GM21619 (cell line): ENCODE data around the gene TBX5.

ENCODE experiments used
- ATAC-seq: cut with Tn5 transposase; IDR thresholded peaks from one replicate; pipeline ENCODE4 v1.9.1; 2021; ENCODE audit not compliant: unreplicated experiment

The TBX5 gene

GRCh38 chr12:114406316-114406983, 506 bp upstream of the TBX5 start:
- ATAC-seq = no peak

- ATAC-seq = no peak
Measured at GRCh38 chr12:114404926-114405518, 922 bp downstream of the TBX5 start.

GRCh38 chr12:114404083-114404925, 1.6 kb downstream of the TBX5 start:
- ATAC-seq = no peak

GRCh38 chr12:114403690-114404066, 2.3 kb downstream of the TBX5 start:
- ATAC-seq = no peak

GRCh38 chr12:114403011-114403689, 2.8 kb downstream of the TBX5 start:
- ATAC-seq = no peak

- ATAC-seq = no peak
Measured at GRCh38 chr12:114402084-114402717, 3.7 kb downstream of the TBX5 start.

GRCh38 chr12:114401328-114402083, 4.4 kb downstream of the TBX5 start:
- ATAC-seq = no peak

GRCh38 chr12:114400925-114401324, 5.0 kb downstream of the TBX5 start:
- no peak for ATAC-seq

- ATAC-seq = no peak
Measured at GRCh38 chr12:114400361-114400811, 5.6 kb downstream of the TBX5 start.

- no peak for ATAC-seq
Measured at GRCh38 chr12:114399664-114400211, 6.2 kb downstream of the TBX5 start.

- ATAC-seq = no peak
Measured at GRCh38 chr12:114397978-114398881, 7.7 kb downstream of the TBX5 start.

GRCh38 chr12:114396869-114397719, 8.8 kb downstream of the TBX5 start:
- no peak for ATAC-seq

- no peak for ATAC-seq
Measured at GRCh38 chr12:114396153-114396868, 9.6 kb downstream of the TBX5 start.

GRCh38 chr12:114395755-114396152, 10.2 kb downstream of the TBX5 start:
- ATAC-seq = no peak

- no peak for ATAC-seq
Measured at GRCh38 chr12:114395233-114395632, 10.7 kb downstream of the TBX5 start.

GRCh38 chr12:114393569-114393968, 12.4 kb downstream of the TBX5 start:
- no peak for ATAC-seq

GRCh38 chr12:114392909-114393308, 13.0 kb downstream of the TBX5 start:
- ATAC-seq = no peak
